Measurements from ENCODE around the gene TRAPPC12.

TRAPPC12 gene

DNA sequence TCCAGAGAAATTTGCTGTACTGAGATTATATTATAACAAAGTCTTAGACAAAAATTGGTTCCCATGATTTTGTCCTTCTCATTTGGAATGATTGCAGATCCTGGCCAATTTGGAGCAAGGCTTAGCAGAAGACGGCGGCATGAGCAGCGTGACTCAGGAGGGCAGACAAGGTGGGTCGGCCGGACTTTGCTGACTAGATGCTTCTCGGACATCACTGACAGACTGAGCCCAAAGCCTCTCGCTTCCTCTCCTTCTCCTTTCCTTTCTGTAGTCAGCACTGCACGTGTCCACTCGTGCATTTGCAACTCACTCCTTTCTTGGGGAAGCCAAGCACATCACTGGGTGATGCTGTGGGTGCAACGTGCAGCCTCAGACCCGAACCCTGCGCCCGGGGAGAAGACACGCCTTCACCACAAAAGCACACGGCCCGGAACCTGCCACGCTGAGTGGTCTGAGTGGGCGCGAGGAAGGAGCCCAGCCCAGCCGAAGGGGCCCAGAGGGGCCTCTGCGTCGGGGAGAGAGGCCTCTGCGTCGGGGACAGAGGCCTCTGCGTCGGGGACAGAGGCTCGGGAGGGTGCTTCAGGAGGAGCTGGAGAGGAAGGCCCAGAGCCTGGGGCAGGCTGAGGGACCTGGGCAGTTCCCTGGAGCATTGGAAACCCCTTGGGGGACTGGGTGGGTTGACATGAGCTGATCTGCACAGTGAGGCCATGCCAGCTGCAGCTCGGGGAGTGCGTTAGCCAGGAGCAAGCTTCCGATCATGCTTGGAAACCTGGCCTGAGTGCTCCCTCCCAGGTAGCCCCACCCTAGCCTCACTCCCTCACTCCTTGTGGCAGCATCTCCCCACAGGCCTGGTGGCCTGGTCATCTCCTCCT lies 78.3 kb downstream of the TRAPPC12 start:
- DNase-seq: no peak

DNA sequence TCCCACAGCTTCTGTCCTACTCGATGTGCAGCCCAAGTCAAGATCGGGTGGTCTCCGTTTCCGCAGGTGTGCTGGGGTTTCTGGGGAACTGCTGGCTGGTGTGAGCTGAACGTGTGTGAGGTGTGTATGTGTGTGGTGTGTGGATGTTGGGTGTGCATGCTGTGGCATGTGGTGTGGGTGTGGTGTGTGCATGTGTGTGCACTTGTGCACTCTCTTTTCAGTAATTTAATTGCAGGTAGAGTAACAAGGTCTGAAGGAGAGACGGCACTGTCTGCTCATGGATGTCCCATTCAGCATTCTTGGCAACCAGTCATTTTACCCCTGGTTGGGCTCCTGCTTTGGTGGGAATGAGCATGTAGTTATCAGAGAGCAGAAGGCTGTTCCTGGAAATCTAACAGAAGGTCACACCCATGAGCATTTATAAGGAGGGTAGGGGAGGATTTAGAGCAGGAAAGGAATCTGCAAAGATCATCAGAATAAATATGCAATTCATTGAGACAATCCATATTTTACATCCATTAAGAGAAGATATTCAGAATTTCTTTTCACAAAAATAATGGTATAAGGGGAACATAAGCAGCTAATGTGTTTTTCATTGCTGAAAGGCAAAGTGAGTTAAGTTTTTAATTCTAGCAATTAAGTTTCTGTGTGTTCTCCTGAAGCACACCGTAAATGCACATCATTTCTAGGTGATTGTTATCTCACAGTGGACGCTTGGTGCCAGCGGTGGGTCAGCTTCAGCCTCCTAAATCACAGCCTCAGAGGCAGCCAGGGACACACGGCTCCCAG lies 79.1 kb downstream of the TRAPPC12 start:
- DNase-seq: no peak

DNA sequence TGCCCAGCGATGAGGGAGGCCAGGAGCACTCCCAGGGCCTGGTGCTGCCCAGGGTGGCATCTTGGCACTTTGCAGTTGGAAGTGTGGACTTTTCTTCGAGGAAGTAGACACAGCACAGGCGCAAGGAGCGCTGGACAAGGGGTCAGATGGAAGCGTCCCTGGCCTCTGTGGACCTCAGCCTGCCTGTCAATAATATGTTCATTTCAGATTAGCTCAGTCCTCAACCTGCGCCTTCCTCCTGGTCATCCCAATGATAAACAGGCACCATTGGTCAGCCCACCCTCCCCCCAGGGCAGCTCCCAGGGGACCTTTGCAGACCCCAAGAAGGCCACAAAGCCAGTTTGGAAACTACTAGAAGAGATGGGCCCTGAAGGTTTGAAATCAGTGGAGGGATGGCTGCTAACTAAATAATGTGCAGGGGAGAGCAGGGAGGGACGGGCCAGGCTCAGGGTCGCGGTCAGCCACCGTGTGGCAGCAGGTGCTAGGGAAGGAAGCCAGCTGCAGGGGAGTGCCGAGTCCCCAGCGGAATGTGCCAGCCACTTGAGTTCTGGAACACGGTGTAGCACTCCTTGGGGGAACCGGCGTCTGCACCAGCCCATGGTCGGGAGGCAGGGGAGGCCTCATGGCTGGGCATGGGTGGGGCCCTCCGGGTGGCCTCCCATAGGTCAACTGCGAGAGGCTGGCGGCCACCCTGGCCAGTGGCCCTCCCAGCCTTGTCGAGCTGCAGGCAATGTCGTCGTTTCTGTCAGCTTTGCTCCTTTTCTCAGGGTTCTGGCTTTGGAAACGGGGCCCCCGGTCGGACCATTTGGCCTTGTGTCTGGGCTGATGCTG lies 79.9 kb downstream of the TRAPPC12 start:
- no peak for DNase-seq

DNA sequence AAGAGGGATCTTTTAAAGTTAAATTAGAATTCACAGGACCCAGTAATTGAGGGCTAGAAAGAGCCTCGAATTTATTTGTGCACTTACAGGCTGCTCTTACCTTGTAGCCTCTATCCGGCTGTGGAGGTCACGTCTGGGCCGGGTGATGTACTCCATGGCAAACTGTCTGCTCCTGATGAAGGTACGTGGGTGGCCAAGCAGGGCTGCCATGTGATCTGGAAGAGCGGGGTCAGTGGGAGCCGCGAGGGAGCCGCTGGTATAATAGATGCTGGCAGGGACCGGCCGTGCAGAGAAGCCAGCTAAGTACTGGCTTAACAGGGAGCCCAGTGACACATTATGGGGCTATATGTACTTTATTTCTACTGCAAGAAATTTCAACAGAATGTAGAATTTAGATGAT lies 80.7 kb downstream of the TRAPPC12 start:
- no peak for DNase-seq

DNA sequence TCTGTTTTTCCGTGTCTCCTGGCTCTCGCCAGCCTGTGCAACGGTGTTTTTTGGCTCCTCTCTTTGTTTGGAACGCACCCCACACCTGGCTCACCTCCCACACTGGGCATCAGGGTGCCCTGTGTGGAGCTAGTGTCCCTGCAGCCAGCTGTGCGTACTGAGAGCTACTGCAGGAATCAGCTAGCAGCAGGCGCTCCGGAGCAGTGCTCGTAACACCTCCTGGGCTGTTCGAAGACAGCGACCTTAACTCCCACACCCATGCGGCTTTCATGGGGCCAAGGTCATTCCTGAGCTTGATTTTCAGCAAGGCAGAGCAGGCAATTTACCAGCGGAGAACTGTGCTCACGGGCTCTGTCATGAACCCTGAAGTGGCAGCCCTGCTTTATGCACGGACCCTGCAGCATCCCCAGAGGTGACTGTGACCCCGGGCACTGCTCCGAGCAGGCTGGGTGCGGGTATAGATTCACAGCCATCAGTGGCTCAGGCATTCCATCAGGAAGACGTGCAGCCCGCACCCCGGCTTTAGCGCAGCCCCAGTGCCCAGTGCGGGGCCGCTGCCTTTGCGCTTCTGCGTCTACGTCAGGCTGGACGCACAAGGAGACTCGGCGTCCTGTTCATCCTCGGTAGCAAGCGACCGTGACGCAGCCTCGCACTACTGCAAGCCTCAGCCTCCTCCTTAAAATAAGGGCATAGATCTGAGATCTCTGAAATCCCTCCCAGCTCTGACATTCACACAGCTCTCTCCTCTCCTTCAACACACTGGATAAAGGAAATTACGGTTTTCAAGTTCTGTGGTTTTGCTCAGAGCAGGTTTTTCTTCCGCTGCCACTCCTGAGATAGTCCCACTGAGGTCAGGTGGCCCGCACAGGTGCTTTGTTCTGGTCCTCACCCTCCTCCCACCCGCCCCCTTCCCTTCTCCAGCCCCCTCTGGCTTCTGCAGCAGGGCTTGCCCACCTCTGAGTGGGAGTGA lies 81.6 kb downstream of the TRAPPC12 start:
- peak; percentile 29 for DNase-seq

DNA sequence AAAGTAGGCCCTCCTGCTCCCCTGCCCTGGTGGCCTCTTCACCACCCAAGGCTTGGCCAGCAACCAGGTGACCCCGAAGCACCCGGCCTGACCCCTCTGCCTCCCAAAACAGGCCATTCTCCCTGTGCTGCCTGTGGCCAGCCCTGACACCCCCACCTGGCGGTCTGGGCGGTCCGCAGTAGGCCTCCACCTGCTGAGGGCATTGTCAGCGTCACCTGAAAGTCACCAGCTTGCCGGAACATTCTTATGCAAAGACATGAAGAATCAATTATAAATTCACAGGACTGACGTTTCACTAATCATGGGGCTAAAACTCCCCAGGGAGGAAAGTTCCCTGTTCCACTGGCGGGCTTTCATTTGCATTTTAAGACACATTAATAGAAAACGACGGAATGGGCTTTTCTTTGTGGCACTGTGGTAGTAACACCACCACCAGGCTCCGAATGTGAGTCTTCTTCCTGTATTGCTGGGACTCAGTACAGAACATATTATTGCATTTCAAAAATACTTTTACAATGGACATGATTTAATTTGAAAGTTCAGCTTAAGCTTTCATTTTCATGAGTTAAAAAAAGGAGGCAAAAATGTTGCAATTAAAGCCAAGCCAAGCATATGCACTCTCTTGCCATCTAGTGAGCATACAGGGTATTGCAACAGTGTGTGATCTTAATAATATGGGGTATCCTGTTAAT lies 82.5 kb downstream of the TRAPPC12 start:
- DNase-seq: peak; percentile 46

DNA sequence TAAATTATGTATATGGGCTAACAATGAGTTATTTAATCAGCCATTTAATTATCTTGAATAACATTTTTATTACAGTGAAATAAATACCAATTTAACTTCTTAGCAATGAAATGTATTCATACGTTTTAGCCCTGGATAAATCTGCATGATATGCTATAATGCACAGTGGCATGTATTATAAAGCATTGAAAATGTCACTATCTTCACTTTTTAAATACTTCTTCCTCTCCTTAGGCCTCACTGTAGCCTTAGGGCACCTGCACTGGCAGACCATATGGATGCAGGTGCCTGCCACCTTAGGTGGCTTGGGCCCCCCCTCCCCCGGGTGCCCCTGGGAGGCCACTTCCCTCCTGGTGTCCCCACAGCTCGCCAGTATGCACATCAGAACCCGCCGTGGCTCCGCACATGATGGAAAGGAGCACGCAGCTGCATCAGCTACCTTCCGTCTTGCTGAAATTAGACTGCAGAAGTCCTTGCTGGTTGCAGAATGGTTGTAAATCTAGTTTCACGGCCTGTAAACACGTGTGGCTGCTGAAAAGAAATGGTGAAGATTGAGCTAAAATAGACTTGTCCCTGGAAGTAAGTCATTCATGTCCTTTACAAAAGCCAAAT lies 83.1 kb downstream of the TRAPPC12 start:
- peak; percentile 41 for DNase-seq

DNA sequence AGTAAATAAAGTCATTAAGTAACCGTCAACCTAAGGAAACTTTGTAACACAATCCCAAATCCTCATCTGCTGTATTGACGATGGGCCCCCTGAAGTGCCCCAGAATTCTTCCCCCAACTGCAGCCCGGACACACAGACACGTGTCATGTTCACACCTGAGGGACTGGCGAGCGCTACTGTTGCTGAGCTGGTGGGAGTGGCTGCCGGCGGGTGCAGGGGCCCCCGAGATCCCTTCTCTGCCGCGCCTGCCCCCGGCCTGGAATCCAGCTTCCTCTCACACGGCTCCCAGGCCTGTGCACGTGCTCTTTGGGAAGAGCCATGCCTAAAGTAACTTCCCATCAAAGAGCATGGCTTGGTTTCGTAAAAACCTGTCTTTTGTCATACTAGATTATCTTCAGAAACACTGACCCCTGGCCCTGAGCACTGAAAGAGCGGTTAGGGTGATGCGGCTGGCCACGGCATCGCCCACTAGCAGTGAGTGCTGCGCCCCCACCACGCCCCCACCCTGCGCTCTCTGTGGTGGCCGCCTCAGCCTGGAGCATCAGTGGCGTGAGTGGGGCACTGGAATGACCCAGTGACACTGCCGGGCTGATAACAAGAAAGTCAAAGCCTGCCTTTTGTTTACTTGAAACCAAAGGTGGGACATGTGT lies 83.8 kb downstream of the TRAPPC12 start:
- DNase-seq: peak; percentile 18

DNA sequence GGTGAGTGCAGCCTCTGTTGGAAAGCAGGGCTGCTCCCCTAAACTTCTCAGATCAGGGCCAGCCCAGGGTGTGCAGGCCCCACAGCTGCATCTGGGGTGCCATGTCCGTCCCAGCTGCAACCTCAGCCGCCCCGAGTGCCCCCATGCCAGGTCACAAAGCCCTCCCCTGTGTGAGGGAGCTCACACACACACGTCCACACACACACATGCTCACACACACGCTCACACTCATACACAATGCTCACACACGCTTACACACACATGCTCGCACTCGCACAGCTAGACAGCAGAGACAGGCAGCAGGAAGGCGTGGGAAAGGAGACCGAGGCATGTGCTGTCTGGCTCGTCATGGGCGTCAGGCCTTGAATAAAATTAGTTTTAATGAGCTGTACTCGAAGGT lies 84.5 kb downstream of the TRAPPC12 start:
- peak; percentile 17 for DNase-seq

DNA sequence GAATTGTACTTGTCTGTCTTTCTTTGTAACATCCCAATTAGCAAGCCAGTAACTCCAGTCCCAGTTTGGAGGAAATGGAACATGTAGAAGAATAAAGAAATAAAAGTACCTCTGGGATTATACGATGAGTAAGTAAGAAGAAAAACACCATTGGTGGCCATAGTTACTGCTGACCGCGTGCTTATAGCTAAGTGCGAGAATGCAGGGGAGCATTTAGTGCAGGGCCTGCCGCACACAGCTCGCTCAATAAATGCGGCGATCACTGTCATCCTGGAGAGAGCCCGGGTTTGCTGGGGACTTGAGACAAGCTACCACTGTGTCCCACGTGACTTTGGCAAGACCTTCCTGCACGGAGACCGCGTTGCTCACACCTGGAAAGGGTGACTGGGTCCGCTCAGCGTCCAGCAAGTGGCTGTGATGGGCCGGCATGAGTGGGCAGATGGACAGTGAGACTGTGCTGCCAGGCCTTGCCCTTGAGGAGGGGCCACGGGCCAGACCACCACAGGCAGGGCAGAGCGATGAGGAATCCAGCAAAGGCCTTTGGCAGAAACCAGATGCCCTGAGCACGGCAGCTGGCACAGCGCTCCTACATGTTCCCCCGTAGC lies 85.0 kb downstream of the TRAPPC12 start:
- DNase-seq: no peak

DNA sequence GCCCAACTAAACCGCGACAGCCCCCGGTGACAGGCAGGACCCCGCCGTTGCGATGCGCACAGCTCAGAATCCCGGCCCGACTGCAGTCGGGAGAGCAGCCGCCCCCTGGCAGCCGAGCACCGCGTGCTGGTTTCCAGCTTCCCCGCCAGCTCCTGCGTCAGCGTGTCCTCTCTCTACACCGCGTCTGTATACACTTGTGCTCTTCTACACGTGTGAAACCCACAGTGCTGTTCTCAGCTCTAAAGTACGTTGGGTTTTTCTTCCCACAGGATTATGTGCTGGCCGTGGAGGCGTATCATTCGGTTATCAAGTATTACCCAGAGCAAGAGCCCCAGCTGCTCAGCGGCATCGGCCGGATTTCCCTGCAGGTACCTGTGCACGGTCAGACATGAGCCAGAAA lies 85.8 kb downstream of the TRAPPC12 start:
- DNase-seq: no peak

DNA sequence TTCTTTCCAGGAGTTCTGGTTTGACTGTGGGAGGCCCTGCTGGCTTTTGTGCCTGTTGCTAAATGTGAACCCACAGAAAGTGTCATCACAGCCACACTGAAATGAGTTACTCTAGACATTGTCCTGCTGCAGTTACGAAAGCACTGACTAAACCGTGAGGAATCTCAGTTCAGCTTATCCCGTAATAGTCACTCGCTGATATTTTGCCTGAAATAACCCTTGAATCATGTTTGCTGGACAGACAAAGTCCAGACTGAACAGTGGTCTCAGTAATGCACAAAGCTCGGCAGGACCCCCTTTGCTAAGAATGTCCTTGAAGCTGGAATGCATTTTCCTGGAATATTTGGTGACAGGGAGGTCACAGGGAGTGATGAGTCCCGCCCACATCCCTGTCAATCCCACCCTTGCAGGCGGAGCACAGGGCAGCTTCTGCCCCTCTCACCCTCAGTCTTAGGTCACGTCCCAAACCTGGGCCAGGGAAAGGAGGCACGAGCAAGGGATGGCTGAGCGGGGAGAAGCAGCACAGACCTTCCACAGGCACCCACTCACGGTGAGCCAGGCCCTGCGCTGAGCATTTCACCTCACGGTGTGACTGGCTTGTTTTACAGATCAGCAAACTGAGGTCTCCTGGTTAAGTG lies 86.5 kb downstream of the TRAPPC12 start:
- no peak for DNase-seq

DNA sequence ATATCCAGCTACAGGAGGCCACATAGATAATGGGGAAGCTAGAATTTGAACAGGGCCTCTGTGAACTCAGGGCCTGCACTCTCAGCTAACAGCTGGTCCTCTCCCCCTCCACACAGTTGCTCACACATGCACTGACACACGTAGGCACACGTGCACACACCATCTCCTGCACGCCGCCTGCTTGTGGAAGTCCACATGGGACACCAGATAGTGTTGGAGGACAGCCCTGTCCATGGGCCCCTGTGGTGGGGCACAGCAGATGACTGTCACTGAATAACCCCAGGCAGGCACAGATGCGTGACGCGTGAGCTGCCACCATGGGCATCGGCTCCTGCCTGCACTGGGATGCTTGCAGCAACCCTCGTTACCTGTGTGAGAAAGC lies 87.0 kb downstream of the TRAPPC12 start:
- DNase-seq: no peak

DNA sequence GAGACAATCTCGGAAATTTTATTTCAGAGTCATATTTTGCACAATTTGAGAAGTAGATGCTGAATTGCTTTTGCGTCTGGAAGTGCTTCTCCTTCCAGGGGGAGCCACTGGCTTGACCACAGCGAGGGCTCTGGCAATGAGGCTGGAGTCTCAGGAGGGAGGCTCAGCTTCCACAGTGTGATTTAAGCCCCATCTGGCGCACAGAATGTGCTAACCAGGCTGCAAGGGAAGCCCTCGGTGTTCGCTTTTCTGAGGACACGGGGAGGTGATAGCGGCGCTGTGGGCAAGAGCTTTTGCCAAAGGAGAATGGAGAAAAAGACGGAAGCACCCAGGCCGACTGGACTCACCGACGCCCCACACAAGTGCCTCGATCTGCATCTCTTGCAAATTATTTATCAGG lies 87.5 kb downstream of the TRAPPC12 start:
- DNase-seq: no peak

DNA sequence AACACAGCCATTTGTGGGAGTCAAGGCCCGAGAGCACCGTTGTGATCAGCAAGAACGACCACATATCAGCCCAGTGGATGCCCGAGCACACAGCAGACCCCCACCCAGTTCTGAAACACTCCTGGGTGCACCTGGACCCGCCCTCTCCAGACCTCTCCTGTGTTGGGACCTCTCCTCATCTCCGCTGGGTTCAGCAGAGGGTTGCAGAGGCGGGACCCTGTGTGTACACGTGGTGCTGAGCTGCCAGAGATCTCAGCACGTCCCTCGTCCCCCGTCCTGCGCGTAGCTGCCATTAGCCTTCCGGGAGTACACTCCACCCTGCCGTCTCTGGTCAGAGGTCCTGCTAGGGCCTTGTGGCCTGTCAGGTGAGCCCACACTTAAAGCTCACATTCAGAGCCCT lies 88.2 kb downstream of the TRAPPC12 start:
- no peak for DNase-seq

DNA sequence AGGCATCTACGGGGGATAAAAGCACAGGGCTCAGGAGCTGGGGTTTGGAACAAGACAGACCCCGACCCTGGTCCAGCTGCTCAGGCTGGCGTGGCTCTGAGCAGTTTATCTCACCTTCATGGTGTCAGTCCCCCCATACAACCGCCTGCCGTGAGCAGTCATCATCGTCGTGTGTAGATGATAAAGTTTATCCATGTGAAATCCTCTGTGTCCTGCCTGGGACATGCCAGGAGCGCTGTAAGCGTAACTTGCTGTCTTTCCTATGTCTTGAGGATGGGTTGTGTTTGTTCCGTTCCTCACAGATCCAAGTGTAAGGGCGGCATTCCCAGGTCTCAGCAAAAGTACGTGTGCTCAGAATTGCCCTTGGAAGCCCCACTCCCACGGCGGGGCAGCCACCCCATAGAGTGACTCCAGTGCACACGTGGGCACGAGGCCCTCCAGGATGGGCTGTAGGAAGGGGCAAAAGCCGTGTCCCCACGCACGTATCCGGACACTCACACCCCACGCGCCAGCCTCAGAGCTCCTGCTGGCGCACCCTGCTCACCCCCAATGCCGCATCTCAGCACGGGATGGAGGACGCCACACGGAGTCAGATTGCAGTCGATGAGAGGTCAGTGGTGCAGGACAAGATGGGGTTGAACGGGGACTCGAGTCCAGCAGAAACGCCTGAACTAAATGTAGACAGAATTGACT lies 88.9 kb downstream of the TRAPPC12 start:
- DNase-seq: no peak

DNA sequence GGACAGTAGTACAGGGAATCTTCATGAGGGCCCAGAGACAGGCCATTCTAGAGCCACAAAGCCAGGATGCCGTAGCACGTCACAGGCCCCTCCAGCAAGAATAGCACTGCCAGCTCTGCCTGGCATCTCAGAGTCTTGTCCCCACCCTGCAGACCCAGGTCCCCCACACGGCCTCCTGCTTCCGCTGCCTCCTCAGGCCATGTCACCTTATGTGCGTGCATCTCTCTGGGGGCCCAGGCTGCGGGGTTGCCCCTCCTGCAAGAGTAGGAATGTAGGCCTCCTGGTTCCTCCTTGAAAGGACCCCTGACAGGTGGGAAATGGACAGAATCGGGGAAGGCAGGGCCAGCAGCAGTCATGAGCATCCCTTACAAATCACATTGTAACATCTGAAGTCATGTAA lies 90.0 kb downstream of the TRAPPC12 start:
- DNase-seq: no peak

DNA sequence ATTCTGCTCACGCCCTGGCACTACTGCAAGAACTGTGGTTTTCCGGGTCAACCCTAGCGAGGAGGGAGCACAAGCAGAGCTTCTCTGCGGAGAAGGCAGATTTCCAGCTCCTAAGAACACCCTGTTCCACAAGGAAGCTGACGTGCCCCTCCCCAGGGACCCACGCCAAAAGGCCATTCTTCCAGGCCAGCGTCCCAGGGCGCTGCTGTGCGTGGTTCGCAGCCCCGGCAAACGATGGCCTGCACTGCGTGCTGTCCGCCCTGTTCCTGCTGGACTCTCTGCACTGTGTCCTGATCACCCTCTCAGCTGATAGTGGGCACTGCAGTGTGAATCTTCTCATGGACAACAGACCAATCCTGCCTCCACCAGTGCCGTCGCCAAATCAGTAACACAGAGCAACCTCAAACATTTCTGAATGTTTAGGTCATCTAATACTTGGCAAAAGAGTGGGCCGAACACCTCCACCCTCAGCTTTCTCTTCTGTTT lies 90.7 kb downstream of the TRAPPC12 start:
- DNase-seq: no peak
